IMR-90 (cell line): ENCODE data around the gene TEAD1. TPM values are rescaled to one million over a fixed set of nuclear protein-coding genes. Genes with fewer than 3 reads are reported as not detected.
A peak's percentile ranks its signal among the peaks of the same experiment; 100 is the strongest.

Experiments
- ATAC-seq: fragments of 200-7000 bp; cut with Tn5 transposase; 2 replicates; pipeline ENCODE4 v1.9.1; 2020; ENCODE audit warnings: low read depth, mild to moderate bottlenecking, moderate library complexity
- BruUV-seq: library from RNA; stranded (reverse); fragments of 400-500 nt; replicated peaks from 2 replicates; lab custom pipeline; 2021; lab: Mats Ljungman, UMichigan
- CTCF ChIA-PET: fragments of 300-600 bp; formaldehyde crosslinking; extraction: SDS; loops from one replicate; lab custom pipeline; 2021; ENCODE audit warnings: antibody characterized with exemption; lab: Yijun Ruan, JAX
- POLR2A ChIA-PET: fragments of 300-600 bp; sonication (Branson Sonifier 250); formaldehyde crosslinking; loops from one replicate; lab custom pipeline; 2022; ENCODE audit warnings: antibody characterized with exemption; ENCODE audit not compliant: unreplicated experiment; lab: Charles Lee
- DNase-seq: peaks from one replicate; pipeline ENCODE4 v3.0.0; 2013
- H2AFZ ChIP-seq: replicated peaks from 2 replicates; pipeline ENCODE3; 2013; ENCODE audit warnings: low read length, mild to moderate bottlenecking; ENCODE audit not compliant: poor library complexity
- H2AK5ac ChIP-seq: 2 replicates; pipeline ENCODE4 v1.6.1; 2013; ENCODE audit warnings: low read depth, low read length, inconsistent platforms
- H2AK9ac ChIP-seq: replicated peaks from 2 replicates; pipeline ENCODE3; 2013; ENCODE audit warnings: mild to moderate bottlenecking, low read depth, low read length, moderate library complexity; ENCODE audit not compliant: poor library complexity
- H2BK120ac ChIP-seq: 2 replicates; pipeline ENCODE4 v1.6.1; 2013; ENCODE audit warnings: low read depth, low read length, inconsistent platforms
- H2BK15ac ChIP-seq: 3 replicates; pipeline ENCODE4 v1.6.1; 2013; ENCODE audit warnings: low read depth, low read length, inconsistent platforms
- H2BK20ac ChIP-seq: 2 replicates; pipeline ENCODE4 v1.6.1; 2013; ENCODE audit warnings: low read depth, mild to moderate bottlenecking, inconsistent platforms, low read length, moderate library complexity
- H2BK5ac ChIP-seq: 2 replicates; pipeline ENCODE4 v1.6.1; 2013; ENCODE audit warnings: mild to moderate bottlenecking, low read depth, low read length, inconsistent platforms; ENCODE audit not compliant: poor library complexity, severe bottlenecking
- H3K14ac ChIP-seq: replicated peaks from 2 replicates; pipeline ENCODE4 v1.6.1; 2013; ENCODE audit warnings: low read depth, low read length, inconsistent platforms
- H3K18ac ChIP-seq: 2 replicates; pipeline ENCODE4 v1.6.1; 2013; ENCODE audit warnings: low read depth, low read length, control low read depth
- H3K23ac ChIP-seq: 2 replicates; pipeline ENCODE4 v1.6.1; 2013; ENCODE audit warnings: low read depth, low read length, inconsistent platforms
- H3K27ac ChIP-seq: 2 replicates; pipeline ENCODE4 v1.5.1; 2013; ENCODE audit warnings: mild to moderate bottlenecking, control low read depth, low read length; ENCODE audit not compliant: insufficient read depth
- H3K27me3 ChIP-seq: 2 replicates; pipeline ENCODE4 v1.6.1; 2013; ENCODE audit warnings: low read length; ENCODE audit not compliant: control insufficient read depth, insufficient read depth
- H3K36me3 ChIP-seq: 2 replicates; pipeline ENCODE4 v1.6.1; 2013; ENCODE audit warnings: low read length, mixed read lengths; ENCODE audit not compliant: control insufficient read depth, insufficient read depth
- H3K4ac ChIP-seq: 2 replicates; pipeline ENCODE4 v1.6.1; 2013; ENCODE audit warnings: low read depth, low read length, inconsistent platforms
- H3K4me1 ChIP-seq: 2 replicates; pipeline ENCODE4 v1.6.1; 2013; ENCODE audit warnings: low read length, mixed read lengths; ENCODE audit not compliant: control insufficient read depth, insufficient read depth
- H3K4me2 ChIP-seq: 2 replicates; pipeline ENCODE4 v1.6.1; 2013; ENCODE audit warnings: low read depth, mild to moderate bottlenecking, control low read depth, low read length, moderate library complexity
- H3K4me3 ChIP-seq: 2 replicates; pipeline ENCODE4 v1.5.1; 2013; ENCODE audit warnings: low read depth, mild to moderate bottlenecking, control low read depth, low read length, moderate library complexity; ENCODE audit not compliant: insufficient read depth
- H3K56ac ChIP-seq: 2 replicates; pipeline ENCODE4 v1.6.1; 2013; ENCODE audit warnings: low read length, inconsistent platforms; ENCODE audit not compliant: insufficient read depth; ENCODE audit errors: extremely low read depth
- H3K79me1 ChIP-seq, 2 experiments: 2 replicates each; pipeline ENCODE4 v1.6.1; 2013; ENCODE audit warnings: low read length in 2 of 2, inconsistent platforms in 1 of 2, low read depth in 1 of 2
- H3K9ac ChIP-seq: 2 replicates; pipeline ENCODE4 v1.6.1; 2013; ENCODE audit warnings: low read depth, low read length, control low read depth
- H3K9me1 ChIP-seq: 2 replicates; pipeline ENCODE4 v1.6.1; 2013; ENCODE audit warnings: low read length, inconsistent platforms; ENCODE audit not compliant: insufficient read depth
- H3K9me3 ChIP-seq: 2 replicates; pipeline ENCODE4 v1.6.1; 2013; ENCODE audit warnings: low read length; ENCODE audit not compliant: control insufficient read depth, insufficient read depth
- H4K20me1 ChIP-seq: 2 replicates; pipeline ENCODE4 v1.6.1; 2013; ENCODE audit warnings: low read length, inconsistent platforms; ENCODE audit not compliant: insufficient read depth
- H4K5ac ChIP-seq: 2 replicates; pipeline ENCODE4 v1.6.1; 2013; ENCODE audit warnings: mild to moderate bottlenecking, low read depth, low read length, control low read depth
- H4K8ac ChIP-seq, 2 experiments: 2 replicates each; pipeline ENCODE4 v1.6.1; 2013; ENCODE audit warnings: low read depth in 2 of 2, low read length in 2 of 2, control low read depth in 1 of 2, inconsistent platforms in 1 of 2
- H4K91ac ChIP-seq: 2 replicates; pipeline ENCODE4 v1.6.1; 2013; ENCODE audit warnings: low read depth, low read length, inconsistent platforms; ENCODE audit not compliant: insufficient read depth
- FOS ChIP-seq: fragments of 150-350 bp; IDR thresholded peaks from 2 replicates; pipeline ENCODE4 v1.6.1; 2016; ENCODE audit warnings: low read depth, low read length
- WGBS, 2 experiments: methylation state at CpG; one replicate each; pipeline versions ENCODE4 v1.1.5 to v1.1.7; 2013; ENCODE audit warnings: missing lambda C conversion rate in 2 of 2; ENCODE audit not compliant: insufficient read length in 1 of 2; ENCODE audit errors: extremely low coverage in 2 of 2; 5-methylcytosine and 5-hydroxymethylcytosine counted together
- dilution Hi-C: fragments of 300-500 bp; cut with HindIII; formaldehyde crosslinking; loops from one replicate; pipeline ENCODE4 v1.14.3; 2018; ENCODE audit warnings: low sequenced_read_pairs; ENCODE audit not compliant: unreplicated experiment
- in situ Hi-C: fragments of 300-500 bp; cut with MboI; formaldehyde crosslinking; loops from 3 replicates; pipeline ENCODE4 v1.14.3; 2019; ENCODE audit warnings: low sequenced_read_pairs, inconsistent platforms, mixed read lengths
- intact Hi-C: fragments of 100-400 bp; cut with micrococcal nuclease; formaldehyde crosslinking; loops from 2 replicates; pipeline ENCODE4 v1.10.0; 2022
- polyA plus RNA-seq, 3 experiments: library from polyadenylated mRNA; depleted of rRNA; stranded (reverse); fragments of >200 nt; gene quantifications; 2 replicates each; pipeline ENCODE4 v1.2.3, GENCODE V29; 2012; ENCODE audit warnings: low replicate concordance in 1 of 3
- total RNA-seq: library from RNA; depleted of rRNA; stranded (reverse); fragments of >200 nt; gene quantifications from 2 replicates; pipeline ENCODE4 v1.2.3, GENCODE V29; 2012
- TF ChIP-seq, protein P1 (sequence below): fragments of 150-350 bp; IDR thresholded peaks from 2 replicates; pipeline ENCODE4 v1.6.1; 2017; ENCODE audit warnings: mild to moderate bottlenecking, antibody characterized with exemption, low read length, low read depth

TEAD1 gene
- total and polyA plus RNA-seq, 2 of the 4 experiments (the other 2 are of a cell fraction), result 51.8 to 69.2 TPM

DNA sequence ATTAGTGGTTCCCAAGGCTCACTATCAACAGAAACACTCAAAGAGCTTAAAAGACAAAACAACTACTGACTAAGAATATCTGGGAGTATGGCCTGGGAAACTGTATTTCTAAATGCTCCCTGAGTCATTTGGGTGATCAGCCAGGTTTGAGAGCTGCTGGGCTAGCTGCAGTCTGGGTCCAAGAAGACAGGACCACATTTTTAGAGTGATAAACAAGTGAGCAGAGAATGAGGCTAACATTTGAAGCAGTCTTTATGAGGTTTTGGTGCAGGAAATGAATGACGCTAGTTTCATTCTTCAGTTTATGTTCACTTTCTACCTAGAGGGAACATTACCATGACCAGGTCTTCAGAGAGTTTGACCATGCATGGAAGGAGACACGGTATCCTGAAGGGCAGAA is 97.7 kb downstream of the TEAD1 start:
- CTCF ChIA-PET, result interaction anchor here (1.1 kb wide), 1 partner anchor 117 kb away, joined by 3 read pairs; no protein-coding TSS in a partner anchor
- Histone ChIP-seq H2BK20ac (no peak overlapping the region), H2AFZ (no peak overlapping the region), H3K79me1 (peaks cover 54 to 89% of the 10 kb centered on the region in 2 experiments), H3K9ac (no peak overlapping the region), H4K20me1 (peaks cover 89% of the 10 kb centered on the region), H3K27ac (peak overlapping the region; percentile 23; the same call in 1 of the 2 replicates), H3K18ac (no peak overlapping the region), H4K5ac (no peak overlapping the region), H3K4me1 (peaks cover 41% of the 10 kb centered on the region), H3K23ac (no peak overlapping the region; the same call in 1 of the 2 replicates), H3K56ac (no peak overlapping the region), H2AK9ac (no peak overlapping the region), H2BK5ac (peak overlapping the region; percentile 47), H3K4me2 (no peak overlapping the region; the same call in 1 of the 2 replicates), H3K27me3 (no peaks in the 10 kb centered on the region), H2BK120ac (no peak overlapping the region), H3K9me1 (peaks cover 59% of the 10 kb centered on the region), H3K4me3 (no peak overlapping the region), H2AK5ac (no peak overlapping the region), H3K14ac (peak overlapping the region; percentile 74; the same call in 1 of the 2 replicates), H3K4ac (0 out of 2 replicates have a peak overlapping the region, but pooled peaks have one; percentile 4), H3K9me3 (no peaks in the 10 kb centered on the region), H2BK15ac (peak overlapping the region; percentile 52; the same call in 1 of the 3 replicates), H4K91ac (no peak overlapping the region), H4K8ac (no peak overlapping the region), H3K36me3 (peaks cover 7% of the 10 kb centered on the region)
- no TSS peak for BruUV-seq
- in situ Hi-C loops, result no loop called here
- dilution Hi-C loops, result no loop called here
- intact Hi-C loops, result loop anchor here (5.0 to 10.0 kb wide), 2 partner anchors 80 to 437 kb away; no protein-coding TSS in a partner anchor
- peak; percentile 76 for DNase-seq
- TF ChIP-seq, protein P1, sequence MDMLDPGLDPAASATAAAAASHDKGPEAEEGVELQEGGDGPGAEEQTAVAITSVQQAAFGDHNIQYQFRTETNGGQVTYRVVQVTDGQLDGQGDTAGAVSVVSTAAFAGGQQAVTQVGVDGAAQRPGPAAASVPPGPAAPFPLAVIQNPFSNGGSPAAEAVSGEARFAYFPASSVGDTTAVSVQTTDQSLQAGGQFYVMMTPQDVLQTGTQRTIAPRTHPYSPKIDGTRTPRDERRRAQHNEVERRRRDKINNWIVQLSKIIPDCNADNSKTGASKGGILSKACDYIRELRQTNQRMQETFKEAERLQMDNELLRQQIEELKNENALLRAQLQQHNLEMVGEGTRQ, result no peak
- TF ChIP-seq FOS, result peak; percentile 28; the same call in 1 of the 2 replicates
- POLR2A ChIA-PET, result no interaction called here
- WGBS, 2 experiments, result 83% methylated on average over 1 of the region's 2 CpGs; no CpG with 5 or more reads in 1 of the 2 experiments
- ATAC-seq, result peak; percentile 27
